ENCODE measurements around the gene PGLYRP1.

DNA sequence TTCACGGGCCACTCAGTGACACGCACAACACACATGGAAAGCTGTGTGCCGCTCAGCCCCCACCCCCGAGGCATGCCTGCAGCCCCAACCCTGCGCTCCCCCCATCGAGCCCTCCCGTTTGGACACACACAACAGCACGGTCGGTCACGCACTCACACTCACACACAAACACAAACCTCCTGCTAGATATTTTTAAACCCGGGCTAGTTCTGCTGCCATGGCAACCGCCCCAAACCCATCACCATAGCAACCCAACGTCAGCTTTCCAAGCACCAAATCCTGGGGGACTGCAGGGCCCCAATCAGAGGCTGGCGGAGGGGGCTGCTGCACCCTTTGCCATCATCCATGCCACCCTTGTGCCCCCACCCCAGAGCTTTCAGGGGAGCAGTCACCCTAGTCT lies 46.7 kb downstream of the PGLYRP1 start:
- no peak for TF ChIP-seq ZNF274 (IDR thresholded peaks at IDR 0.05; ENCODE audit: low read depth, low read length)
- no peak for TF ChIP-seq JUND (IDR thresholded peaks at IDR 0.05)
- TF ChIP-seq, protein P1, sequence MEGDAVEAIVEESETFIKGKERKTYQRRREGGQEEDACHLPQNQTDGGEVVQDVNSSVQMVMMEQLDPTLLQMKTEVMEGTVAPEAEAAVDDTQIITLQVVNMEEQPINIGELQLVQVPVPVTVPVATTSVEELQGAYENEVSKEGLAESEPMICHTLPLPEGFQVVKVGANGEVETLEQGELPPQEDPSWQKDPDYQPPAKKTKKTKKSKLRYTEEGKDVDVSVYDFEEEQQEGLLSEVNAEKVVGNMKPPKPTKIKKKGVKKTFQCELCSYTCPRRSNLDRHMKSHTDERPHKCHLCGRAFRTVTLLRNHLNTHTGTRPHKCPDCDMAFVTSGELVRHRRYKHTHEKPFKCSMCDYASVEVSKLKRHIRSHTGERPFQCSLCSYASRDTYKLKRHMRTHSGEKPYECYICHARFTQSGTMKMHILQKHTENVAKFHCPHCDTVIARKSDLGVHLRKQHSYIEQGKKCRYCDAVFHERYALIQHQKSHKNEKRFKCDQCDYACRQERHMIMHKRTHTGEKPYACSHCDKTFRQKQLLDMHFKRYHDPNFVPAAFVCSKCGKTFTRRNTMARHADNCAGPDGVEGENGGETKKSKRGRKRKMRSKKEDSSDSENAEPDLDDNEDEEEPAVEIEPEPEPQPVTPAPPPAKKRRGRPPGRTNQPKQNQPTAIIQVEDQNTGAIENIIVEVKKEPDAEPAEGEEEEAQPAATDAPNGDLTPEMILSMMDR (IDR thresholded peaks at IDR 0.05 in 2 of 3, conservative IDR thresholded peaks at IDR 0.05 in 1 of 3; ENCODE audit: borderline replicate concordance in 1 of 3, insufficient read depth in 1 of 3, low read depth in 2 of 3, low read length in 2 of 3): no peak
- TF ChIP-seq CEBPB (IDR thresholded peaks at IDR 0.05; ENCODE audit: low read depth): no peak
- TF ChIP-seq POLR2A (IDR thresholded peaks at IDR 0.05; ENCODE audit: borderline replicate concordance, extremely low read depth, insufficient read depth, insufficient read length): no peak
- TF ChIP-seq EZH2phosphoT487 (IDR thresholded peaks at IDR 0.05; ENCODE audit: borderline replicate concordance): no peak
- TF ChIP-seq POLR2AphosphoS5 (IDR thresholded peaks at IDR 0.05; ENCODE audit: low read depth, low read length): no peak
- TF ChIP-seq SRF (IDR thresholded peaks at IDR 0.05; ENCODE audit: low read depth): no peak

Data from HCT116 (cell line).